T follicular helper cell (primary cell): ENCODE results near the gene SLC6A20.

Source experiments
- DNase-seq: peaks from one replicate; pipeline ENCODE4 v3.0.0-alpha.2; 2020; ENCODE audit warnings: low read depth
- total RNA-seq, 2 experiments: gene quantifications; one replicate each; lab custom pipeline; 2026; lab: John Stamatoyannopoulos, UW

The SLC6A20 gene, protein sequence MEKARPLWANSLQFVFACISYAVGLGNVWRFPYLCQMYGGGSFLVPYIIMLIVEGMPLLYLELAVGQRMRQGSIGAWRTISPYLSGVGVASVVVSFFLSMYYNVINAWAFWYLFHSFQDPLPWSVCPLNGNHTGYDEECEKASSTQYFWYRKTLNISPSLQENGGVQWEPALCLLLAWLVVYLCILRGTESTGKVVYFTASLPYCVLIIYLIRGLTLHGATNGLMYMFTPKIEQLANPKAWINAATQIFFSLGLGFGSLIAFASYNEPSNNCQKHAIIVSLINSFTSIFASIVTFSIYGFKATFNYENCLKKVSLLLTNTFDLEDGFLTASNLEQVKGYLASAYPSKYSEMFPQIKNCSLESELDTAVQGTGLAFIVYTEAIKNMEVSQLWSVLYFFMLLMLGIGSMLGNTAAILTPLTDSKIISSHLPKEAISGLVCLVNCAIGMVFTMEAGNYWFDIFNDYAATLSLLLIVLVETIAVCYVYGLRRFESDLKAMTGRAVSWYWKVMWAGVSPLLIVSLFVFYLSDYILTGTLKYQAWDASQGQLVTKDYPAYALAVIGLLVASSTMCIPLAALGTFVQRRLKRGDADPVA
- 0 to 0.36 reads per million in 2 experiments for total RNA-seq

- no peak for DNase-seq
Observed at GRCh38 chr3:45795882-45796765, at the start of gene SLC6A20. Gene SLC6A20 (minus strand): TSS chr3:45796536. CDS start chr3:45796419, 117 bp downstream.

GRCh38 chr3:45844616-45845015 is 48.3 kb upstream of the SLC6A20 start:
- DNase-seq, result no peak

- DNase-seq, result no peak
Observed at GRCh38 chr3:45842851-45843625, 46.7 kb upstream of the SLC6A20 start.

- DNase-seq, result peak; percentile 88
Observed at GRCh38 chr3:45841757-45842491, 45.6 kb upstream of the SLC6A20 start, which contains the start of gene LZTFL1. Gene LZTFL1 (minus strand): TSS chr3:45842119. CDS start chr3:45841991, 128 bp downstream.

DNA sequence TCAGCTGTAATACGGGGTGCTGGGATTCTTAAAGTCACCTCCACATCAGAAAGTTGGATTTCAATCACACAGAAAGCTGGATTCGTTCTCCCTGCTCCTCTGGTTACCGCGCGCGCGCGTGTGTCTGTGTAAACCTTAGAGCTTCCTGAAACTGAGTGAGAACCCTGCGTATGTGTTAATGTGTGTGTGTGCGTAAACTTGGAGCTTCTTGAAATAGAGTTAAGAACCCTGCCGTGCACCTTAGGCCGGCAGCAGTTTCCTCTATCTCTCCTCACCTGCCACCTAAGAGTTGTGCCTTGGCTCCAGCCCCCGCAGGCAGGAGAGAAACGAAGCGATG is 45.1 kb upstream of the SLC6A20 start:
- DNase-seq, result peak; percentile 2

- DNase-seq, result no peak
Observed at GRCh38 chr3:45838466-45838865, 42.1 kb upstream of the SLC6A20 start.

- no peak for DNase-seq
Observed at GRCh38 chr3:45832699-45833098, 36.4 kb upstream of the SLC6A20 start.

GRCh38 chr3:45830121-45830520 is 33.8 kb upstream of the SLC6A20 start:
- no peak for DNase-seq

GRCh38 chr3:45826908-45827307 is 30.6 kb upstream of the SLC6A20 start:
- DNase-seq, result no peak

DNA sequence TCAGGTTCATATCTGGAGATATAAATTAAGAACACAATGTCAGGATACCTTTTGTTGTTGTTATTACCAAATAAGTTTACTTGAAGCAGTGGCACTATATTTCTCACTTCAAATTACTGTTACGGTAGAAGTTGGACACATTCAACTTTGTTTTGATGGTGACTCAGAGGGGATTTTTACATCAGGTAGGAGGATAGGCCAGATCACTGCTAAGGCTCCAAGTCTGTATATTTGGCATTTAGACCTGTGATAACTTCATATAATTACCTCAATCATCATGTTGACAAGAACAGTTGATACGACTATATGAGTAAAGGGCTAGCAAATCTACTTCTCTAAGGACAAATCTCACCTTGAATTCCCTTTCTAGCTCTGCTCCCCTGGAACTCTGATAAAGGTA is 30.0 kb upstream of the SLC6A20 start:
- DNase-seq, result no peak

GRCh38 chr3:45821127-45821526 is 24.8 kb upstream of the SLC6A20 start:
- no peak for DNase-seq

GRCh38 chr3:45819543-45819942 is 23.2 kb upstream of the SLC6A20 start:
- no peak for DNase-seq

DNA sequence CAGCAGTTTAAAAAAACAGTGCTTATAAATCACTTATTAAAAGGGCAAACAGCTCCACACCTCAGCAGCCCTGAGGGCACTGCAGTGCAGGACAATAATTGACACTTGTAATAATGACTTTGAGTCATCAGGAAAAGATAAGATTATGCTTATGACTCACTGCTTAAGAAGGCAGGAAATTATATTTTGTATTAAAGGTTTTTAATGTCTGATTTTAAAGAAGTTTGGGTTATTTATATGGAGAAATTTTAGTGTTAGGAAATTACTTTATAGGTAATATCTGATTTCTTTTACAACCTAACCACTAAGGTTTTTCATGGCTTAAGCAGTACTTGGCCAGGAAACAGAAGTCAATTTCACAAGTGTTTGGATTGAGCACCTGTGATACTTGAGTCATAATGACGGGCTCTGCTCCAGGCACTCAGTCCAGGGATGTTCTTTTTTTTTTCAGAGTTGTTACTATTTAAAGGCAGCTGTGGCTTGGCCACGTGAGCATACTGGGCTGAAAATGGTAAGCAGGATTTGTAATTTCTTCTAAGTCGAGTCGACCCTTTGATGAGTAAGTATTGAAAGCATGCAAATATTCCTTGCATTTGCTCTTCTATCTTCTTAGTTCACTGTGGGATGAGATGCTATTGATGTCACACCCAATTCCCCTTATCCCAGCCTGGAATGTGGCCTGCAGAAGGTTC is 21.6 kb upstream of the SLC6A20 start:
- DNase-seq, result no peak

GRCh38 chr3:45816544-45816943 is 20.2 kb upstream of the SLC6A20 start:
- DNase-seq, result no peak

DNA sequence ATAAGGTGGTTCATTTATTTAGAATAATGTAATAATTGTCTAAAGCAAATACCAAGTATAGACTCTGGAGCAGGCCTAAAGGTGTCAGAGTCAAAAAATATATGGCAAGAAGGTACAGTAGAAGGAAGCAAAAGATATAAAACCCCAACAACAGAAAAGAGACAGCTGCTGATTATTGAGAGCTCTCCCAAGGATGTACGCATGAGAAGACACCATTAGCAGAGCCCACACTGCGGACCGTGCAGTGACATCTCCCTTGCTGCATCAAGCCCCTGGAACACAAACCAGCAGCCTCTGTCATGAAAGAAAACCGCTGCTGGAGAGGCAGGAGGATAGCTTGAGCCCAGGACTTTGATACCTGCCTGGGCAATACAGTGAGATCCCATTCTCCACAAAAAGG is 18.0 kb upstream of the SLC6A20 start:
- no peak for DNase-seq

GRCh38 chr3:45807681-45808540 is 11.6 kb upstream of the SLC6A20 start:
- no peak for DNase-seq

DNA sequence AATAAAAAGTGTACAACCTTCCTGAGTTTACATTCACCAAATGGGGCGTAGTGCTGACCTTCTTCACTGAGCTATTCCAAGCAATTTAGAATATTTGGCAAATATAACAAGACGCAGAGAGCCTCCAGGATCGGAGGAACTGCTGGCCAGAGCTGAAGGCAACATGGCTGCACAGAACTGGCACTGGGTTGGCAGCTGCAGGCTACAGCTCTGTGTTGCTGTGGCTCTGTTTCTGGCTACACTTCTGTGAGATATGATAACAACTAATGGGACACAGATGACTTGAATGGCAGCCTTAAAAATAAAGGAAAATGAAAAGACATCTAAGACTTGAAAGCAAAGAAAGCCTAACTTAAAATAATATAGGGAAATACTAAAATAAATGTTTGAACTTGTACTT is 10.8 kb upstream of the SLC6A20 start:
- DNase-seq, result no peak

DNA sequence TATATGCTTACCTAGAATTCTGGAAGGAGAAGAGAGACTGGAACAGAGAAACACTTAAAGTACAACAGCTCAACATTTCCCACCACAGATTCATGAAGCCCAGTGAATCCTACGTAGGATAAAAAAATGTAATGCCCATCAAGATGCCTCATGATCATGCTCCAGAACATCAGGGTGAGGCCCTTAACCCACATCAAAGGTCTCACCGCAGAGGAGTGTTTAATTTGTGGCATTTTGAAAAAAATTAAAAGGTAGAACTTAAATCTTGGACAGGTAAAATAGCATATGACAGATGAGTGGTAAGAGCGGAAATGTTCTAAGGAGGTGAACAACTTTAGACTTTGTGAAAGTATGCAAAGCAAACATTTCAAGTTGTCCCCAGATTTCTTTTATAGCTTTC is 9.7 kb upstream of the SLC6A20 start:
- DNase-seq, result no peak

DNA sequence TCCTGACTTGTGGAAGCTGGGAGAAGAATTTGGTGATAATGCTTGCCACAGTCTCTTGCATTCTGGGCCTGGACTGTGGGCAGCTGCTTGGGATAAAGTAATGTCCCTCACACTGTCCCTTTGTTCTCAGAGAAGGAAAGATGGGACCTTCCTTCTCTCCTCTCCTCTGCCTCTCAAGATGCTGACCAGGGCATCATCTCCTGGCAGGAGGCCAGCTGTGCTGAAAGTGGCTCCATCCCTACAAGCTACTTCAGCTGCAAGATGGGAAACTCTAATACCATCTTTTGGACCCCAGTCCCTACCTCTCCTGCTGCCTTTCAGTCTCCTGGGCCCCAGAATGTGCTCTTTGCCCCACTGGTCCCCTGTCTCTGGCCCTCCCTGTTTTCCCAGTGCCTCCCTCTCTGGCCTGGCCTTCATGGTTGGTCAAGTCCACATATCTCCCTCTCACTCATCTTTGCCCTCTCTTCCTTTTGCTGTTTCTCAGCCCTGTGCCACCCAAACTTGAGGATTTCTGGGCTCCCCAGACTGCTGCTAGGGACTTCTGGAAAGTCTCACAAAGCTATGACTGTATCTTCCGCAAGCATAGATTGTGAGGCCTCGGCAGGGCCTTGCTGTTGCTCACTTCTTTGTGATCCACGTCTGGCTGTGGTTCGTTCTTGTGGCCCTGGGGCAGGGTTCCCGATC is 7.1 kb upstream of the SLC6A20 start:
- no peak for DNase-seq
